Left hindlimb (tissue), 1 donor: ENCODE data around the gene CLSTN2.

ENCODE experiments used
- DNase-seq: peaks from one replicate; pipeline ENCODE4 v3.0.0-alpha.2; 2018

Gene CLSTN2

DNA sequence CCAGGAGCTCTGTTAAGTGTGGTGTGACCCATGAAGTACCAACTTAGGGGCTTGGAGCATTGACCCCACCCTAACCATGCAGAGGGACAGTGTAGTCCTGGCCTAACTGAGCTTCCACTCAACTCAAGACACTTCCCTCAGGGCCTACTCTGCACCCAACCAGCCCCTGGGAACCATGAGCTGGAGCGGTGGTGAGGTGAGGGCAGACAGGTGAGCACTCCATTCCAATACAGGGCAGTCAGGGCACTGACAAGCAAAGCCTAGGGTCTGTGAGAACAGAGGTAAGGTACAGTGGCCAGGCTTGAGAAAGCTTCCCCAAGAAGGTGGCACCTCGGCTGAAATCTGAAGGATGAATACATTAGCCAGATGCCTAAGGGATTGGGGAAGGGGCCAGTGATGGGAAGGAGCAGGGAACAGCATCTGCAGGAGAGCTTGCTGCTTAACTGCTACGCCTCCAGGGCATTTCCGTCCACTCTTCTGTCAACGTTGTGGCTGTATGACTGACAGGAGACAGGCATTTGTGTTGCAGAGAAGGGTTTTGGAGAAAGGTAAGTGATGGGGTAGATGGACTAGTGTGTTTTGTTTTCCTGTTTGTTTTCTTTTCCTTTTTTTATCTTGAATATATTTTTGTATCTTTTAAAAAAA, 499.4 kb downstream of the CLSTN2 start:
- no peak for DNase-seq

DNA sequence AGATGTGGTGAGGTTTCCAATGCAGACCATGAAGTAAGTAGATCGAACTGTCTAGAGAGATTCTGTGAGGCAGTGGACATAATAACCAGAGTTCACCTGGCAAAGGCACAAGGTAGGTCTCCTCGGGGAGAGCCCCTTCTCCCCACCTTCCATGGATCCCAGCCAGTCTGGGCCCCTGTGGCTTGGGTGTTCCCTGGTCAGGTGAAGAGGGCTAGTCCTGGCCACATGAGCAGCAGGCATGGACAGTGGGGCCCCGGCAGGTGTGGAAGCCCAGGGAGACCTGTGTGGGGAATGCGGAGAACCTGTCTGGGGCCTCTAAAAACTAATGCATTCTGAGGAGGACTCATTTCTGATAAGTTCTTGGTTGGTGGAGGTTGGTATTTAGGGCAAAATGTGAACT, 501.4 kb downstream of the CLSTN2 start:
- no peak for DNase-seq

DNA sequence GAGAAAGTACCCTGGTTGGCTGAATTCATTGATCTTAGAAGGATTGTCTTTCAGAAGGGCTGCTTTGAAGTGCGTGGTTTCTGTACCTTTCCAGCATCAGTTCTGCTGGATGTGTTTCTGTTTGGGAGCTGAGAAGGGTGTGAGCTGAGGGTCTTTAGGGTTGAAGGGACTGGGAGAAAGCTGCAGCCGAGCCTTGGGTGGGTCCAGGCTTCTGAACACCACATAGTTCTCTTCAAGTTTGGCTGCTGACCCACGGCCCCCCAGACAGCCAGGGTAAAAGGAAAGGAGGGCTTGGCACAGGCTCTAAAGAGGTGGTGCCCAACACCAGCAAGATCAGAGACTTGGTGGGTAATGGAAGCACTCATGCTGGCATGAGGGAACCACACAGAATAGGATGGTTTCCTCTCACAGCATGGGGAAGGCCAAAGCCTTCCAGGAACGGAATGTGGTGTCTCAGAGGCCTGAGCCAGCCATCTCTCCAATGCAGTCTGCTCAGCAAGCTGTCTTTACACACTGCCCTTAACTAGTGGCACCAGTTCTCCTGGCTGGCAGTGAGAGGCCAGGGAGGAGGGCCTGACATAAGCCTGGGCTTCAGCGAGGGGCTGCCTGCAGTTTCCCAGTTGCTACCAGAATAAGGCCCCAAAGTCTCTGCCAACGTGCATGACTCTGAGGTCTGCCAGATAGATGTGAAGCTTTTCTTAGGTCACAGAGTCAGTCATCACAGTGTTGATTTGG, 503.9 kb downstream of the CLSTN2 start:
- no peak for DNase-seq

DNA sequence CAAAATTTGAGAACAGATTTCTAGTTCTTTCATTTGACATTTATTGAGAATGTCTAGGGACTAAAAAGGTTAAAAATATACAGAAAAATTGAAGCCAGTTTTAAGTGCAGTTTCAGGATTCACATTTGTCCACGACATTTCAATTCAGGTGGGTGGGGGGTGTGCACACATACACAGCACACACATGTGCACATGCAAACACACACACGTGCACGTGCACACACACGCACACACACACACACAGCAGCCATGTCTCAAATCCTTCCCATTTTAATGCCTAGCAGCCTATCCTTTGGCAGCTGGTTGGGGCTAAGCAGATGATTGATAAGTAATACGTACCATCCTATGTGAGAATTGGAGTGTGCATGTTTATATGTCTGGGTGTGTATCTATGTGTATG, 504.5 kb downstream of the CLSTN2 start:
- no peak for DNase-seq

DNA sequence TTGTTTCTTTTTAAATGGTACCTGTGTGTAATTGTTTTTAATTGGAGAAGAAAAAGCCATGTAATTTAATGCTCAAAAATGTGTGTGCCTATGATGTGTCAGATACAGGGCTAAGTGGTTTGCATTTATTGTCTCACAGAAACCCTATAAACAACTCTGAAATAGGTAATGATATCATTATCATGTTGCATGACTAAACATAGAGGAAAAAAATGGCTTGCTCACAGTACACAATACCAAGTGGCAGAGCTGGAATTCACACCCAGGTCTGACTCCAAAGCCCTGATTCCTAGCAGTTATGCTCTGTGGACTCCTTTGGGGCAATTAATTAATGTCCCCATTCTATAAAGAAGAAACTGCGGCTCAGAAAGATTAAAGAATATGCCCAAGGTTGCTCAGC, 505.5 kb downstream of the CLSTN2 start:
- DNase-seq: no peak

DNA sequence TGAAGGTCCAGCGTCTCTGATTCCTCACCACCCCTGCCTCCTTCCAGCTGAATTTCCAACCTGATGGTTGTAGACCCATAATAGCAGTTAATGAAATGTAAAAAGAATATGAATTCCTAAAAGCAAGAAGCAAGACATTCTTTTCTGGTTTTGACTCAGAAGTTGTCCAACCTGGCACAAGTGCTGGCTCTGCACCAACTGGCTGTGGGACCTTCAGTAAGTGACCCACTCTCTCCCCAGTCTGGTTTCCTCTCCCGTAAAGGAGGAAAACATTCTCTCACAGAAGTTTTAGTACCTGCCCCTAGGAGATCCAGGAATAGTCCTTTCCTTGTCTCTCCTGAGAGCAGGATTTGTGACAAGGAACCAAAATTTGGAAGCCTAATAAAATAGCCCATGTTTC, 506.0 kb downstream of the CLSTN2 start:
- peak; percentile 59 for DNase-seq

DNA sequence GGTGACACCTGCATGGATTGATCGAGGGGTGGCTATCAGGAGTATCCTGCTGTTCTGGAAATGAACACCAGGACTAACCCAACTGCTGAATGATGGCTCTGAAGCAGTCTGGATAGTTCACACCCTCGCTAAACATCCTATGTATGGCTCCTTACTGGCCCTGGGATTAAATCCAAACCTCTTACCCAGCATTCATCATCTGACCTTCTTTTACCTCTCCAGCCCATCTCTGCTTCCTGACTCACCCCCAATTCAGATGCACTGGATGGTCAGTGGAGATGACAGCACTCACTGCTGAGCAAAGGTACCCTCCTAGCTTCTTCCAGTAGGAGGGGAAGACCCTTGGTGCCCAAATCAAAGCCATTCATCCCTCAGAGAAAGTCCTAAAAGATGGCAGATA, 507.6 kb downstream of the CLSTN2 start:
- DNase-seq: no peak

DNA sequence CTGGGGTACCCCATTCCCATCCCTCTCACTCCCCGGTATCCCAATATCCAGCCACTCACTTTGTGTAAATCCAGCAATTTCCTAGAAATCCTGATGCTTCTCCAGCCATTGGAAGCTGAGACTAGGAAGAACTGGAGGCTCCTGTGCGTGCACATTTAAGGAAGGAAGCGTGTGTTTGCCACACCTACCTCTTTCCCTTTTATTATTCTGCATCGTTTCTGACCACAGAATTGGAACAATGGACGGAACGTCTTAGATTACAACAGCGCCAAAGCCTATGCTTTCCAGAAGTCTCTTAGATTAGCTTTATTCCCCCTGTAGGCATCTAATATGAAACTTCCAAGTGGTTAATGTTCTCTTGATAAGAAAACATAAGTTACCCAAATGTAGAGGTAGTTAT, 508.1 kb downstream of the CLSTN2 start:
- no peak for DNase-seq

DNA sequence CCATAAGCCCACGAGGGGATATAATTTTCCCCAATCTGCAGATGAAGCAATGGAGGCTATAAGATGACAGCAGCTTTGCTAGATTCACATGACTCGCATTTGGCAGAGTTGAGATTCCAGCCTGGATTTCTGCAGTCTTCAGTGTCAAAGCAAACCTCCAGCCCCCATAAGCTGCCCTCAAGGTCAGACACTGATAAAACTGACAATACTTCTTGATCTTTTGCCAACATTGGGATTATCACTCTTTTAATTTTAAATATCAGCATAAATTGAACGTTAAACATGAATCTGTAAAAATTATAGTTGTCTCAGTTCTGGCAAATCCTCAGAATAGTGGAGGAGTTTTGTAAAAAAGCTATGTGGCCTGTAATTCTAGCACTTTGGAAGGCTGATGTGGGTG, 508.8 kb downstream of the CLSTN2 start:
- no peak for DNase-seq

DNA sequence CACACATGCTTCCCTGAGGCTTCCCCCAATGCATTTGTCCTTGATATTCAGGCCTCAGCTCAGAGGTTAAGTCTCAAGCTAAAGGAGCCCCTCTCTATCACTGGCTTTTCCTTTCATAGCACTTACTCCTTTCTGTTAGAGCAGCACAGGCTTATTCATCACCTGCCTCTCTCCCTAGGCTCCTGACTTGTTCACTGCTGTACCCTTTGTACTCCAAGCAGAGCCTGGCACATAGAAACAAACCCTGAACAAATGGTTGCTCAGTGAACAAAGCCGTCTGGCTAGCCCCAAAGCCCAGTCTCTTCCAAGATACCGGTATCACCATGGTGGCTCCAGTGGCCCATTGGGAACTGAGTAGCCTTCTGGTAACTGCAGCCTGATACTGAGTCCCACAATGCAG, 511.7 kb downstream of the CLSTN2 start:
- DNase-seq: no peak

DNA sequence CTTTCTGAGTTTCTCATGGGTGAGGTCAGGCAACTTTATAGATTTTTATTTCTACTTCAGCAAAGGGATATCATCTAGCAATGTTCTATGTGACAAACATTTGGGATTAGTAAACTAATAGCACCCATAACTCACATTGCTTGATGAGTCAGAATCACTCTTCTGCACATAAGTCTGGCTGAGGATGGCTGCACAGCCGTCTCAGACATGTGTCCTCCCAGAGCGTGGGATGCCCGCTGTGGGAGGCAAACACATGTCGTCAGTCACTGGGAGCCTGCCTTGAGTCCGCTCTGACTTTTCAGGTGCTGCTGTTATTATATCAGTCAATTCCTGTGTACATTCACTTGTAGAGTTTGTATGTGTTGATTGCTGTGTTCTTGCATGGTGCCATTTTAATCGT, 512.2 kb downstream of the CLSTN2 start:
- no peak for DNase-seq

DNA sequence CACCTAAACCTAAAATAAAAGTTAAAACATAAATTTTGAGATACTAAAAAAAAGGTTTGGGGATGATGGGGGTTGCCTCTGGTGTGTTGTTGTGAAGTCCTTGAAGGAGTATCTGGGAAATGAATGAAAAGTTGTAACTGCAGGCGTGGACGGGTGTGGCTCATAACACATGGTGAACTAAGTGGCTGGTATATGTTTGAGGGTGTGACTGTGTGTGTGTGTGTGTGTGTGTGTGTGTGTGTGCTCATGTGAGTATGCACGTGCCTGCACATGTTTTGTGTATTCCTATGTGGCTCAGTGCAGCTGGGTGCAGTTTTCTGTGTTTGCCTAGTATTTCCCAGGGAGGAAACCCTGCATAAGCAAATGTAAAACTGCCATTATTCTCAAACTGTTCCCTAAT, 513.0 kb downstream of the CLSTN2 start:
- no peak for DNase-seq

DNA sequence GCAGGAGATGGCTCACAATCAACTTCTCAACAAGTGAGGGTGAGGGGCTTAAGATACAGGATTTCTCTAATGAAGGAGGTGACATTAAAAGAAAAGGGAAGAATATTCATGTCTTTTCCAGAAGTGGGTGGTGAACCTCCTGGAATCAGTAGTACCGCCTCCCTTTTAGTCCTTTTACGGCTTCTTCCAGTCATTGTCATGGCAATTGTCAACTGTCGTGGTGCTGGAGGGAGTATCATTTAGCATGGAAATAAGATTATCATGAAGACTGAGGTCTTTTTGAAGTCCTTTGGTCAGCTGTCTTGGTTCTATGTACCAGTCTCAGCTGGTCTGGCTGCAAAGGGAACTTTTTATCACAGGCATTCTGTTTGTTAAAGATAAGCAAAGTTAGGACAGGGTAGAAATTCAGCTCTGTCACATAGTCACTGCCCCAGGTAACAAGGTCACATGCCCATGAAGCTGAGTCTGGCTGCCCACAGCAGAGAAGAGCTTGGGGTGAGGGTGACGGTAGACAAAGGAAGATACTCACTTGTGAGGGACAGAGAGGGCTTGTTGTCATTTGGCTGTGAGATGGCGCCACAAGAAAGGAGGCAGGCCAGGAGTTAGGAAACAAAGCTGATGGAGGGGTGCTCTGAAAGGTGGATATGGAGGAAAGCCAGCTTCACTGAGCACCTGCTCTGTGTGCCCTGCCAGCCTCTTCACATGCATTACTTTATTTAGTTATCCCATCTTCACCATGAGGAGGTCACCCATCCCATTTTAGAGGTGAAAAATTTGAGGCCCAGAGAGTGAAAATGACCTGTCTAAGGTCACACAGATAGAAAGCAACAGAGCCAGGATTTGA, 514.6 kb downstream of the CLSTN2 start:
- no peak for DNase-seq

DNA sequence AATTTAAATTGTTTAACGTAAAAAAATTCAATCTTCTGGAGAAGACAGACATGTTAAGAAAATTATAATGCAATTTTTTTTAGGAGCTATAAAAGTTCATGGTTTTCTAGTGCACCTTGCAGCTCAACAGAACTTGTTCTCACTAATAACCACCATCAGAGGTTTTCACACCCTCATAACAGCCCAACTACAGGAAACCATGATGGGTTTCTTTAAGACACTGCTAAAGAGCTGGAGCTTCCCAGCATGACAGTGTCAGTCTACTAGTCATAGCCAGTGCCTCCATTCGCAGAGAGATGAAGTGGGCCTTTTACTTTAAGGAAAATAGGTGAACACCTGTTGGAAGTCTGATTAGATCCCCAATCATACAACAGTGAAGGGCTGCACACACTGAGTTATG, 518.8 kb downstream of the CLSTN2 start:
- no peak for DNase-seq

DNA sequence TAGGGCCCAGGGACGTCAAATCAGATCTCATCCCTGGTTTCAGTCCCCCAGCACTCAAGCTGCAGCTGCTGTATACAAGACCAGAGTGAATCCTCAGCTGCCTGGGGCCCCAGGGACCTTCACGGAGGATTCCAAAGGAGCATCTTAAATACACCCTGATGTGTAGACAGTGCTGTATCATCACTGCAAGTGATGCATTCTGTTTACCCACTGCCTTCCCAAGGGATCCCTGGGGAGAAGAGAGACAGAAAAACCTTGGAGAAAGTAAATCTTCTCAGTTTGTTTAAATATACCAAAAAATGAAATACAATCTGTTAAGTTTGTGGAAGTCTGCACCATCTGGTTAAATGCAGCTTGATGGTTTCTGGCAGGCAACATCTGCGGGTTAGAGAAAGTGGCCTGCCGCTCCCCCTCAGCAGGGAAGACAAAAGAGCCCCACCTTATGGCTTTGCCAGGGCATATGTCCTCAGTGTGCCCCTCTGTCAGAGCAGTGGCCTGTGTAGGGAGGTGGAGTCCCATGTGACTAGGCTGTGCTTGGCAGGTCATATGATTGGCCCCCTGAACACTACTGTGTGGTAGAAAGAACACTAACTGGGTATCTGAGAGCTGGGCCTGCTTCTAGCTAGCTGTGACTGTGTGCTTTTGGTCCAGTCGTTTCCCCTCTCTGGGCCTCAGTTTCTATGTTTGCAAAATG, 520.7 kb downstream of the CLSTN2 start:
- no peak for DNase-seq

DNA sequence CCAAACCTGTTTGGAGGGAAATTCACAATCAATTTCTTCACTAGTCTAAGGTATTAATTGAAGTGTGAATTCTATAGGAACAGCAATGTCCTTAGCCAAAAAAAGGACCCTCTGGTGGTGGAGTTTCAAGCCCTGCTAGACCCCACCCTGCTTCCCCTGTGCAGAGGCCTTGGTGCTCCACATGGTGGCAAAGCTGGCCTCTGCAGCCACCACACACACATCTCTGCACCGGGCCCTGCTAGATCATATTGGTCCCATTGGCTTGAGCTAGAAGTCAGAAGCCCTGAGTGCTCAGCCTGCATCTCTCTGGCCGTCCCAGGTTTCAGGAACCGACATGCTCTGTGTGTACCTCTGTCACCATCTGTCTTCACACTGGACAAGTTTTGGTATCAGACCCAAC, 522.0 kb downstream of the CLSTN2 start:
- no peak for DNase-seq

DNA sequence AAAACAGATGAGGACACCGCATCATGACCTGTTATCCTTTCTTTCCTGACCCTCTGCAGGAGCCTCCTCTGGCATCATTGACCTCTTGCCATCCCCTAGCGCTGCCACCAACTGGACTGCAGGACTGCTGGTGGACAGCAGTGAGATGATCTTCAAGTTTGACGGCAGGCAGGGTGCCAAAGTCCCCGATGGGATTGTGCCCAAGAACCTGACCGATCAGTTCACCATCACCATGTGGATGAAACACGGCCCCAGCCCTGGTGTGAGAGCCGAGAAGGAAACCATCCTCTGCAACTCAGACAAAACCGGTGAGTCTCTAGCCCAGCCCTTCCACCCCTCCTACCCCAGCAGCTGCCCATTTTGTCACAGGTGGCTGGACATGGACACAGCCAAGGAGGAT, 524.5 kb downstream of the CLSTN2 start:
- no peak for DNase-seq

DNA sequence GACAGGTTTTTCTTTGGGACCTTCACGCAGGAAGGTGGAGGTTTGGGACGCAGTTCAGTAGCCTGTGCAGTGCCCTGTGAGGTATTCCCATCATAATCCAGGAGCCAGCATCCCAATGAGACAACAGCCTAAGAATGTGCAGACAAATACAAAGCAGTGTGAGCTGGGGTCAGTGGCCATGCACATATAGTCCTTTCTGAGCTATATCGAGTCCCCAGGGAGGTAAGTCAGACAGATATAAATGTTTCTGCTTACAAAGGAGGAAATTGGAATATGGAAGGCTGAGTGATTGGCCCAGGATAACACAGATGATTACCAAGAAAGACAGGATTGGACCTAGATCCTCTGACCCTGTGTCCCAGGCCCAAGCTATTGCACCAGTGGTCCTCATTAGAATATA, 526.3 kb downstream of the CLSTN2 start:
- no peak for DNase-seq

DNA sequence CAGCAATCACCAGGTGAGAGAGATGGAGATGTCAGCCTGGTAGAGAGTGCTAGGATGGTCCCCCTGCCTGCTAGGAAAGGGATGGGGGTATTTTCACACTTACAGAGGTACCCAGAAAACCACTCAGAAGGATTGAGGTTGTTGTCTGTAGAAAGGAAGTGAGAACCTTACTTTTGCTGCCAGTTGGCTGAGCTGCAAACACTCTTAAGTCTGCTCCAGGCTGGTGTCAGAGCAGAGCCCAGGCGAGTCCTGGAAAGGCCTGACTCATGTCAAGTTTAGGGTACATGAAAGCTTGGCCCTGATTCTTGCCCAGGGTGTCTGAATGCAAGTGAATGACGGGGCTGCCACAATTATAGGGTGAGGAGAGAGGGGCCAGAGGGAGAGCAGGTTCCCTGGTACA, 528.4 kb downstream of the CLSTN2 start:
- no peak for DNase-seq

DNA sequence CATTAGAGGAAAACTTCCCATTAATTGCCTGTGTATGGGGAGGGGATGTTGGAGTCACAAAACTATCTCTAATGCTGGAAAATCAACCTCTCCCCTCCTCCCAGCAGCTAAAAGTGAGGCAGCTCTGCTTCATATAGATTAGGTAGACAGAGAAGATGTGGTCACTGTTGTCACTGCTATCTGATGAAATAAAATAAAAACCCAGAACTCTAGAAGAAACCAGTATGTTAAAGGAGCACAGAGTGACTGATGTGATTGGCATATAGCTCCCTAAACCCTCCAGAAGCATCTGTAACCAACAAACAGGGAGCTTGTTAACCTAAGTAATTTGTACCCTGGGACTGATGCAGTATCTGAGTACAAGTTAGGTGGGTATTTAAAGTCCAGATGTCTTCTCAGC, 531.0 kb downstream of the CLSTN2 start:
- no peak for DNase-seq

DNA sequence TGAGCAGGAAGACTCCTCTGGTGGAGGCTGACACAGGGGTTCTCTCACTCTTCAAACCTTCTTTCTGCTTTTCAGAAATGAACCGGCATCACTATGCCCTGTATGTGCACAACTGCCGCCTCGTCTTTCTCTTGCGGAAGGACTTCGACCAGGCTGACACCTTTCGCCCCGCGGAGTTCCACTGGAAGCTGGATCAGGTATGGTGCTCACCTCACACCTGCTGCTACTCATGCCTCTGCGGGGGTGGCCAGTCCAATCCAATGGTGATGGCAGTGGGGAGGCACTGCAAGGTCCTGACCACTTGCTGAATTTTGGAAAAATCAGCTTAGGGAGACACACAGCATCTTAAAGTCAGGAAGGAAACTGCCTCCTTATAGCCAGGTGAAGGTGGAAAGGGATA, 531.5 kb downstream of the CLSTN2 start:
- no peak for DNase-seq

DNA sequence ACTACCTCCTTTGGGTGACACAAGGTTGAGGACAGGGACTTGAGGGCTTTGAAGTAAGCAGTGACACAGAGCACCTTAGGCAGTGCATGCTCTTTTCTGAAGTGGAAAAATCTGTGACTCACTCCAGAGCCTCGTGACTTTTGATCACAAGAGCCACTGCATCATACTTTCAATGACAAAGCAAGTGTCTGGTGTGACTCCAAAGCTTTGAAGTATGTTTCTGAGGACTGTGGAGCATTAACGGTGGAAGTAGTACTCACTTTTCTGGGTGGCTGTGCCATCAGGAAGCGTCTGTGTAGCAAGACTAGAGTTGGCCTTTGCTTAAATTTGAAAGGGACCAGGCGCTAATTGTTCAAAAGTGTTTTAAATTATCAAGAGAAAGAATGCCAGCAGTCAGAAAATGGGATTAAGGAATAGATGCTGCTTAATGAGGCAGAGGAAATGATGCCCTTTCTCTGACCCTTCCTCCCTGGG, 532.2 kb downstream of the CLSTN2 start:
- DNase-seq: no peak

DNA sequence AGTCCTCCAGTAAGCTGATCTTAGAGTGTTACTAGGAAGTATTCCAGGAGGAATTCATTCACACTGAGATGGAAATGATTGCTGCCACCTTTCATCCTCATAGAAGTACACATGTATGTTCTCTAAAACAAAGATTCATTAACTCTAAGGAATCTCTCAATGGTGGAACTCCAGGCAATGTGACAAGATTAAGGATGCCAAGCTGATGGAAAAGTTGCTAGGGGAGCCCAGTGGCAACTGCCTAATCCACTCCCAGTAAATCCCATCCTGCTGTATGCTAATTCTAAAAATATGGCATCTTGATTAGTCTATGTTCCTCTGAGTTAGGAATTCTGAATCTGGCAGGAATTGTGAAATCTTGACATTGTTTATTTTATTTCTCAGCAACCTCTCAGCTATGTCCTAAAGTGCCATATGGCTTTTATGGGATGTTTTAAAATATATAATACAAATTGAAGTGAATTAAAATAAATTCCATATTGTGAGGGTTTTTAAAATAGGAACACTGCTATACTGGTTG, 532.9 kb downstream of the CLSTN2 start:
- no peak for DNase-seq
